K562 (cell line): ENCODE results near the gene EMC9. TPM values are rescaled to one million over a fixed set of nuclear protein-coding genes. Genes with fewer than 3 reads are reported as not detected.

ENCODE experiments used
- CBX1 ChIP-seq: sonication (generic); IDR thresholded peaks from 2 replicates; pipeline ENCODE4 v1.6.1; 2016; ENCODE audit warnings: antibody characterized with exemption, low read depth, mild to moderate bottlenecking
- ETV6 ChIP-seq, 3 experiments: fragments of 150-350 bp in 1 of 3; sonication (generic) in 1 of 3; formaldehyde crosslinking in 1 of 3; IDR thresholded peaks; 2 replicates each; pipeline versions ENCODE4 v1.6.1 to v1.8.0; 2014 to 2022; ENCODE audit warnings: borderline replicate concordance in 2 of 3, low read depth in 2 of 3, antibody characterized with exemption in 1 of 3, low read length in 1 of 3, mild to moderate bottlenecking in 1 of 3, missing genetic modification reagents in 1 of 3
- FOS ChIP-seq: IDR thresholded peaks from 3 replicates; pipeline ENCODE4 v1.6.1; 2011; ENCODE audit not compliant: insufficient read length; ENCODE audit errors: extremely low read depth
- IRF2 ChIP-seq: sonication (generic); formaldehyde crosslinking; IDR thresholded peaks from 2 replicates; pipeline ENCODE4 v1.8.1; 2022; ENCODE audit warnings: mild to moderate bottlenecking, missing genetic modification reagents
- MTA2 ChIP-seq: fragments of 450-650 bp; IDR thresholded peaks from 2 replicates; pipeline ENCODE4 v1.6.1; 2016; ENCODE audit warnings: low read depth
- NUFIP1 ChIP-seq: fragments of 450-650 bp; IDR thresholded peaks from 2 replicates; pipeline ENCODE4 v1.6.1; 2018; ENCODE audit not compliant: partially characterized antibody
- SMAD1 ChIP-seq: fragments of 150-350 bp; IDR thresholded peaks from 2 replicates; pipeline ENCODE4 v1.6.1; 2014; ENCODE audit warnings: low read length, low read depth; ENCODE audit not compliant: partially characterized antibody
- SMARCA4 ChIP-seq: fragments of 450-650 bp; IDR thresholded peaks from 2 replicates; pipeline ENCODE4 v1.6.1; 2016
- SMARCE1 ChIP-seq: fragments of 450-650 bp; IDR thresholded peaks from 2 replicates; pipeline ENCODE4 v1.7.1; 2016; ENCODE audit warnings: mild to moderate bottlenecking
- TBL1XR1 ChIP-seq, 2 experiments: IDR thresholded peaks; 2 replicates each; pipeline ENCODE4 v1.6.1; 2012; ENCODE audit warnings: improper control_type of control experiment in 2 of 2, low read length in 2 of 2, mild to moderate bottlenecking in 1 of 2
- TCF3 ChIP-seq: sonication (generic); formaldehyde crosslinking; IDR thresholded peaks from 2 replicates; pipeline ENCODE4 v1.4.0; 2020; ENCODE audit warnings: mild to moderate bottlenecking, missing genetic modification reagents
- ZBED1 ChIP-seq: IDR thresholded peaks from 2 replicates; pipeline ENCODE4 v1.6.1; 2014
- ZBTB17 ChIP-seq: fragments of 450-650 bp; formaldehyde crosslinking; IDR thresholded peaks from 2 replicates; pipeline ENCODE4 v1.4.0; 2020; ENCODE audit warnings: mild to moderate bottlenecking
- ZNF644 ChIP-seq: fragments of 200-800 bp; sonication (Bioruptor generic); IDR thresholded peaks from 2 replicates; pipeline ENCODE4 v1.6.1; 2016; ENCODE audit warnings: low read depth, missing genetic modification characterization, missing compliant biosample characterization
- ZNF79 ChIP-seq: fragments of 250-450 bp; sonication (Bioruptor Pico); IDR thresholded peaks from 2 replicates; pipeline ENCODE4 v1.4.0; 2020; ENCODE audit warnings: low read depth, mild to moderate bottlenecking, moderate library complexity
- polyA plus RNA-seq, 8 experiments: library from polyadenylated mRNA; depleted of rRNA in 4 of 8; stranded (reverse) in 5 of 8; unstranded in 3 of 8; fragments of >200 nt; fragmentation: Nextera tagmentation in 2 of 8; fragmentation: Illumina TruSeq in 1 of 8; extraction: Ambion mirVana in 2 of 8; extraction: Trizol in 1 of 8; gene quantifications; 2 replicates each; pipeline versions ENCODE4 v1.2.1 to v1.2.3, GENCODE V29; 2011 to 2014; ENCODE audit warnings: inconsistent platforms in 1 of 8, missing spikeins in 1 of 8
- total RNA-seq, 7 experiments: library from RNA; depleted of rRNA in 6 of 7; stranded (reverse); fragments of >200 nt in 6 of 7; fragmentation: Illumina TruSeq in 2 of 7; extraction: Trizol in 2 of 7; gene quantifications; 2 replicates each; pipeline versions ENCODE4 v1.2.1 to v1.2.3, GENCODE V29; 2011 to 2021; ENCODE audit warnings: low replicate concordance in 1 of 7
- TF ChIP-seq, protein P1 (sequence below): fragments of 250-450 bp; sonication (Bioruptor Pico); IDR thresholded peaks from 2 replicates; pipeline ENCODE4 v1.4.0; 2020; ENCODE audit warnings: mild to moderate bottlenecking, moderate library complexity, borderline replicate concordance
- TF ChIP-seq, protein P2 (sequence below): fragments of 250-450 bp; sonication (Bioruptor Pico); IDR thresholded peaks from 2 replicates; pipeline ENCODE4 v1.4.0; 2020
- TF ChIP-seq, protein P3 (sequence below): fragments of 150-350 bp; IDR thresholded peaks from 2 replicates; pipeline ENCODE4 v1.6.1; 2014; ENCODE audit warnings: low read depth, mild to moderate bottlenecking, low read length, borderline replicate concordance
- TF ChIP-seq, protein P4 (sequence below): fragments of 450-650 bp; formaldehyde crosslinking; IDR thresholded peaks from 2 replicates; pipeline ENCODE4 v1.4.0; 2022; ENCODE audit warnings: missing genetic modification characterization

Gene EMC9
- total and polyA plus RNA-seq, 9 of the 15 experiments (the other 6 are each of a cell fraction or from before 2014, with no cell fraction given): 3.1 to 13.2 (median 7.8) TPM

DNA sequence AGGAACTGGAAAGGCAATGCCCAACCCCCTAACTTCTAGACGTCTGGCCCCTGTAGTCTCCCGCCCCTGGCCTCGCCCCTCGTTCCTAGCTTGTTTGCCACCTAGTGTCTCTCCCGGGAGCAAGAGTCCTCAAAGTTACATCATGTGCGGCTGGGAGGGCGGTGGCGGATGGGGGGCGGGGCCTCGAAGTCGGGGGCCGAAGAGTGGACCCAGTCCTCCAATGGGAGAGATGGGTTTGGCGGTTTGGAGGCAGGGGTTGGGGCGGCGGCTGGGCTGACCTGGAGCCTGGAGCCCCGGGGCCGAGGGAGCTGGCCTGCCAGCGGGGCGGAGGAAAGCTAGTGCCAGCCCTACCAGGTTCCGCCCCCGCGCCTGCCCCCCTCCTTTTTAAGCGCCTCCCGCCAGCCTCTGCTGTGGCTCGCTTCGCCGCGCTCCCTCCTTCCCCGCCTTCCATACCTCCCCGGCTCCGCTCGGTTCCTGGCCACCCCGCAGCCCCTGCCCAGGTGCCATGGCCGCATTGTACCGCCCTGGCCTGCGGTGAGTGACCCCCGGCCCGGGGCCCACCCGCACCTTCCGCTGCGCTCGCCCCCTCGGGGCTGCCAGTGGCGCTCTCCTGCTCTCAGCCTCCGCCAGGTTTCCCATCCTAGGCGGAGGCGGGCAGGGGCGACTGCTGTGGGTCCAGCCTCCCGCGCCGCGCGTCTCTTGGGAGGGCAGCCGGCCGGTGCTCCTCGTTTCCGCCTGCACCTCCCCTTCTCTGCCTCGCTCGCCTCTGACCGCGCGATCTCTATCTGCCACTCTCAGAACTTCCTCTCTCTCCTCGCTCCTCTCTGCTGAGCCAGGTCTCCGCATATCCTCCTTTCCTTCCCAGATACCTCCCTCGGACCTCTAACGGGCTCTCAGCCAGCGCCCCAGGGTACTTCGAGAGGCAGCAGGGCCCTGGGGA lies 47.2 kb downstream of the EMC9 start, which contains the start of gene PCK2 (continued):
- TF ChIP-seq MTA2 (no peak), SMAD1 (peak; percentile 60), CBX1 (peak; percentile 84), IRF2 (CRISPR knock-in tag) (no peak), ZBED1 (no peak), FOS (no peak), SMARCE1 (0 out of 2 replicates have a peak, but pooled peaks have one; percentile 26), TCF3 (0 out of 2 replicates have a peak, but pooled peaks have one; percentile 7), ETV6 (IDR thresholded peaks at IDR 0.05; ENCODE audit: borderline replicate concordance in 1 of 2, low read depth in 2 of 2, low read length in 1 of 2) (no peak), ETV6 (CRISPR knock-in tag; IDR thresholded peaks at IDR 0.05; ENCODE audit: borderline replicate concordance) (no peak), ZNF79 (CRISPR knock-in tag) (no peak), NUFIP1 (no peak), SMARCA4 (peak; percentile 52; the same call in 1 of the 2 replicates), ZBTB17 (CRISPR knock-in tag) (peak; percentile 68), TBL1XR1 (IDR thresholded peaks at IDR 0.05; ENCODE audit: low read length in 2 of 2) (peak in 1 of 2 experiments; percentile 10; a peak in 1 of 4 replicates), ZNF644 (tag) (no peak)
- TF ChIP-seq, protein P1, sequence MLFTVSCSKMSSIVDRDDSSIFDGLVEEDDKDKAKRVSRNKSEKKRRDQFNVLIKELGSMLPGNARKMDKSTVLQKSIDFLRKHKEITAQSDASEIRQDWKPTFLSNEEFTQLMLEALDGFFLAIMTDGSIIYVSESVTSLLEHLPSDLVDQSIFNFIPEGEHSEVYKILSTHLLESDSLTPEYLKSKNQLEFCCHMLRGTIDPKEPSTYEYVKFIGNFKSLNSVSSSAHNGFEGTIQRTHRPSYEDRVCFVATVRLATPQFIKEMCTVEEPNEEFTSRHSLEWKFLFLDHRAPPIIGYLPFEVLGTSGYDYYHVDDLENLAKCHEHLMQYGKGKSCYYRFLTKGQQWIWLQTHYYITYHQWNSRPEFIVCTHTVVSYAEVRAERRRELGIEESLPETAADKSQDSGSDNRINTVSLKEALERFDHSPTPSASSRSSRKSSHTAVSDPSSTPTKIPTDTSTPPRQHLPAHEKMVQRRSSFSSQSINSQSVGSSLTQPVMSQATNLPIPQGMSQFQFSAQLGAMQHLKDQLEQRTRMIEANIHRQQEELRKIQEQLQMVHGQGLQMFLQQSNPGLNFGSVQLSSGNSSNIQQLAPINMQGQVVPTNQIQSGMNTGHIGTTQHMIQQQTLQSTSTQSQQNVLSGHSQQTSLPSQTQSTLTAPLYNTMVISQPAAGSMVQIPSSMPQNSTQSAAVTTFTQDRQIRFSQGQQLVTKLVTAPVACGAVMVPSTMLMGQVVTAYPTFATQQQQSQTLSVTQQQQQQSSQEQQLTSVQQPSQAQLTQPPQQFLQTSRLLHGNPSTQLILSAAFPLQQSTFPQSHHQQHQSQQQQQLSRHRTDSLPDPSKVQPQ: no peak
- TF ChIP-seq, protein P2, sequence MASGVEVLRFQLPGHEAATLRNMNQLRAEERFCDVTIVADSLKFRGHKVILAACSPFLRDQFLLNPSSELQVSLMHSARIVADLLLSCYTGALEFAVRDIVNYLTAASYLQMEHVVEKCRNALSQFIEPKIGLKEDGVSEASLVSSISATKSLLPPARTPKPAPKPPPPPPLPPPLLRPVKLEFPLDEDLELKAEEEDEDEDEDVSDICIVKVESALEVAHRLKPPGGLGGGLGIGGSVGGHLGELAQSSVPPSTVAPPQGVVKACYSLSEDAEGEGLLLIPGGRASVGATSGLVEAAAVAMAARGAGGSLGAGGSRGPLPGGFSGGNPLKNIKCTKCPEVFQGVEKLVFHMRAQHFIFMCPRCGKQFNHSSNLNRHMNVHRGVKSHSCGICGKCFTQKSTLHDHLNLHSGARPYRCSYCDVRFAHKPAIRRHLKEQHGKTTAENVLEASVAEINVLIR: no peak
- TF ChIP-seq, protein P3, sequence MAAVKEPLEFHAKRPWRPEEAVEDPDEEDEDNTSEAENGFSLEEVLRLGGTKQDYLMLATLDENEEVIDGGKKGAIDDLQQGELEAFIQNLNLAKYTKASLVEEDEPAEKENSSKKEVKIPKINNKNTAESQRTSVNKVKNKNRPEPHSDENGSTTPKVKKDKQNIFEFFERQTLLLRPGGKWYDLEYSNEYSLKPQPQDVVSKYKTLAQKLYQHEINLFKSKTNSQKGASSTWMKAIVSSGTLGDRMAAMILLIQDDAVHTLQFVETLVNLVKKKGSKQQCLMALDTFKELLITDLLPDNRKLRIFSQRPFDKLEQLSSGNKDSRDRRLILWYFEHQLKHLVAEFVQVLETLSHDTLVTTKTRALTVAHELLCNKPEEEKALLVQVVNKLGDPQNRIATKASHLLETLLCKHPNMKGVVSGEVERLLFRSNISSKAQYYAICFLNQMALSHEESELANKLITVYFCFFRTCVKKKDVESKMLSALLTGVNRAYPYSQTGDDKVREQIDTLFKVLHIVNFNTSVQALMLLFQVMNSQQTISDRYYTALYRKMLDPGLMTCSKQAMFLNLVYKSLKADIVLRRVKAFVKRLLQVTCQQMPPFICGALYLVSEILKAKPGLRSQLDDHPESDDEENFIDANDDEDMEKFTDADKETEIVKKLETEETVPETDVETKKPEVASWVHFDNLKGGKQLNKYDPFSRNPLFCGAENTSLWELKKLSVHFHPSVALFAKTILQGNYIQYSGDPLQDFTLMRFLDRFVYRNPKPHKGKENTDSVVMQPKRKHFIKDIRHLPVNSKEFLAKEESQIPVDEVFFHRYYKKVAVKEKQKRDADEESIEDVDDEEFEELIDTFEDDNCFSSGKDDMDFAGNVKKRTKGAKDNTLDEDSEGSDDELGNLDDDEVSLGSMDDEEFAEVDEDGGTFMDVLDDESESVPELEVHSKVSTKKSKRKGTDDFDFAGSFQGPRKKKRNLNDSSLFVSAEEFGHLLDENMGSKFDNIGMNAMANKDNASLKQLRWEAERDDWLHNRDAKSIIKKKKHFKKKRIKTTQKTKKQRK: no peak
- TF ChIP-seq, protein P4, sequence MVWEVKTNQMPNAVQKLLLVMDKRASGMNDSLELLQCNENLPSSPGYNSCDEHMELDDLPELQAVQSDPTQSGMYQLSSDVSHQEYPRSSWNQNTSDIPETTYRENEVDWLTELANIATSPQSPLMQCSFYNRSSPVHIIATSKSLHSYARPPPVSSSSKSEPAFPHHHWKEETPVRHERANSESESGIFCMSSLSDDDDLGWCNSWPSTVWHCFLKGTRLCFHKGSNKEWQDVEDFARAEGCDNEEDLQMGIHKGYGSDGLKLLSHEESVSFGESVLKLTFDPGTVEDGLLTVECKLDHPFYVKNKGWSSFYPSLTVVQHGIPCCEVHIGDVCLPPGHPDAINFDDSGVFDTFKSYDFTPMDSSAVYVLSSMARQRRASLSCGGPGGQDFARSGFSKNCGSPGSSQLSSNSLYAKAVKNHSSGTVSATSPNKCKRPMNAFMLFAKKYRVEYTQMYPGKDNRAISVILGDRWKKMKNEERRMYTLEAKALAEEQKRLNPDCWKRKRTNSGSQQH (CRISPR knock-in tag): no peak
